NCI-H510A treated with DMSO at 0.1 percent for 48 hours (cell line): ENCODE results near the gene ANO9.

Experiments
- DNase-seq: peaks from one replicate; lab custom pipeline; 2025; lab: John Stamatoyannopoulos, UW

Gene ANO9

GRCh38 chr11:382081-382629, 59.7 kb downstream of the ANO9 start:
- DNase-seq, result no peak

DNA sequence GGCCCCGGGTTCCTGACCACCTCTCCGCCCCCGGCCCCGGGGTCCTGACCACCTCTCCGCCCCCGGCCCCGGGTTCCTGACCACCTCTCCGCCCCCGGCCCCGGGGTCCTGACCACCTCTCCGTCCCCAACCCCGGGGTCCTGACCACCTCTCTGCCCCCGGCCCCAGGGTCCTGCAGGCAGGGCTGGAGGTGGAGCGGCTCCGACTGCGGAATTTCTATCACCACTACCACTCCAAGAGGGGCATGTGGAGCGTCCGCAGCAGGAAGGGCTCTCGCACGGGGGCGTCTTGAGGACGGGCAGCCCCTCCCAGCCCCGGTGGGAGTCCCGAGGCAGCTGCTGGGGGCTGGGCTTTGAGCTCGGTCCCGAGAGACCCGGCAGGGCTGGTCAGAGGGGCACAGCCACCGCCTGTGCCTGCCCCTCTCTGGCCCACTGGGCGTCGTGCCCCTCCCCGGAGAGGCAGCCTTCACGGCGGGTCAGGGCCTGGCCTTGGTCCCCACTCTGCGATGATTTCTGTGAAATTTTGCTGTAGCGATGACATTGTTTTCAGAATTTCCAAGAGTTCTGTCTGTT, 60.2 kb downstream of the ANO9 start:
- no peak for DNase-seq

DNA sequence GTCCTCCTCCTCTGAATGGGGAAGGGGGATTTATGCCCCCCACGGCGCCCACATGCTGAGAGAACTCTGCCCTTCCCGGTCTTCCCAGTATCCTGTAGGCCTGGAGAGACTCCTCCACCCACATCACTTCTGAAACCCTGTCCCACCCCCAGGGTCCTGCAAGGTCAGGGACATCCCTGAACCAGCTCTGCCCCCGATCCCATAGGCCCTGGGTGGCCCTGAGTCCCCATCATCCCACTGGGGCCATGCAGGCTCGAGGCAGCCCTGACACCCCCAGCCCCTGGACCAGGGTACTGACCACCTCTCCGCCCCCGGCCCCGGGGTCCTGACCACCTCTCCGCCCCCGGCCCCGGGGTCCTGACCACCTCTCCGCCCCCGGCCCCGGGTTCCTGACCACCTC, 60.8 kb downstream of the ANO9 start:
- no peak for DNase-seq

DNA sequence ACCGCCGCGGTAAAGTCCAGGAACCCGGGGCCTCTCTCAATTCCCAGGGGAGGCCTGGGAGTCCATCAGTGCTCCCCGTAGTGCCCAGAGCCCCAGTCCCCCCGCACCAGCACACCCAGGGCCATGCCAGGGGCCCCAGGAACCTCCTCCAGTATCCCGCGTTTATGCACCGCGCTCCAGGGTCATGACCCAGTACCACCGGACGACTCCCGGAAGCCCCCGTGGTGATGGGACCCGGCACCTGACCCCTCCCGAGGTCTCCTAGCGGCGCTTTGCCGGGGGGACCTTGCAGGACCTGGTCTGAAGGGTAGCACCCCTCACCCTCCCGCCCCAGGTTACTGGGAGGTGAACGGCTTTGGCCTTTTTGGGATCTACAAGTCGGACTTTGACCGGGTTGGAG, 61.3 kb downstream of the ANO9 start:
- DNase-seq, result no peak

DNA sequence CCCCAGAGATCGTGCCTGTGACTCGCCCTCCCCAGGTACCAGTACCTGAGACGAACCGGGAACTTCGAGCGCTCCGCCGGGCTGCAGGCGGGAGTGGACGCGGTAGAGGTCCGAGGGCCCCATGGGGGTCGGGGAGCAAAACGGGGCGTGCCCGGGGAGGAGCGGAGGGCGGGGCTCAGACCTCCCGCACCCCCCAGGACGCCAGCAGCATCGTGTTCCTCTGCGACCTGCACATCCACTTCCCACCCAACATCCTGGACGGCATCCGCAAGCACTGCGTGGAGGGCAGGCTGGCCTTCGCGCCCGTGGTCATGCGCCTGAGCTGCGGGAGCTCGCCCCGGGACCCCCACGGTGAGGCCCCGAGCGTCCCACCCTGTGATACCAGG, 61.7 kb downstream of the ANO9 start:
- DNase-seq, result no peak

DNA sequence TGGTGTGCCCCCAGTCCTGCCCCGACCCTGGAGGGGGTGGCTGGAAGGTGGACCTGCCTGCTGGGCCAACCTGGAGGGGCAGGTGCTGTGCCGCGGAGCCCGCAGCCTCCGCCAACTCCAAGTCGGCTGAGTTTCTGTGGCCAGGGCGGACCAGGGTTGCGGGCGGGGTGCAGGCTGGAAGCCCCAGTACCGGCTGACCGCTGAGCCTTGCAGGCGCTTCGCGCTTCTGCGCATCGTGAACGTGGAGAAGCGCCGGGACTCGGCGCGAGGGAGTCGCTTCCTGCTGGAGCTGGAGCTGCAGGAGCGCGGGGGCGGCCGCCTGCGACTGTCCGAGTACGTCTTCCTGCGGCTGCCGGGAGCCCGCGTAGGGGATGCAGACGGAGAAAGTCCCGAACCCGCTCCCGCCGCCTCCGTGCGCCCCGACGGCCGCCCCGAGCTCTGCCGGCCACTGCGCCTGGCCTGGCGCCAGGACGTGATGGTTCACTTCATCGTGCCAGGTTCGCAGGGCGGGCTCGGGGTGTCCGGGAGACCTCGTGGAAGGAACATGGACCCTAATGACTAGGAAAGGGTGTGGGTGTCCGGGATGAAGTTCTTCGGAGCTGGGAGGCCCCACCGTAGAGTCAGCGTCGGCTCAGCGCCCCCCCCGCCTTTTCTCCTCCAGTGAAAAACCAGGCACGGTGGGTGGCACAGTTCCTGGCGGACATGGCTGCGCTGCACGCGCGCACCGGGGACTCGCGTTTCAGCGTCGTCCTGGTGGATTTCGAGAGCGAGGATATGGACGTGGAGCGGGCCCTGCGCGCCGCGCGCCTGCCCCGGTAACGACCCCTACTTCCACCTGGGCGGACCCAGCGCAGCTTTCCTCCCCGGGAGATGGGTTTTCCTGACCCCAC, 62.4 kb downstream of the ANO9 start:
- DNase-seq, result no peak

- no peak for DNase-seq
These were observed 63.8 kb downstream of the ANO9 start for GRCh38 chr11:377883-378500.

DNA sequence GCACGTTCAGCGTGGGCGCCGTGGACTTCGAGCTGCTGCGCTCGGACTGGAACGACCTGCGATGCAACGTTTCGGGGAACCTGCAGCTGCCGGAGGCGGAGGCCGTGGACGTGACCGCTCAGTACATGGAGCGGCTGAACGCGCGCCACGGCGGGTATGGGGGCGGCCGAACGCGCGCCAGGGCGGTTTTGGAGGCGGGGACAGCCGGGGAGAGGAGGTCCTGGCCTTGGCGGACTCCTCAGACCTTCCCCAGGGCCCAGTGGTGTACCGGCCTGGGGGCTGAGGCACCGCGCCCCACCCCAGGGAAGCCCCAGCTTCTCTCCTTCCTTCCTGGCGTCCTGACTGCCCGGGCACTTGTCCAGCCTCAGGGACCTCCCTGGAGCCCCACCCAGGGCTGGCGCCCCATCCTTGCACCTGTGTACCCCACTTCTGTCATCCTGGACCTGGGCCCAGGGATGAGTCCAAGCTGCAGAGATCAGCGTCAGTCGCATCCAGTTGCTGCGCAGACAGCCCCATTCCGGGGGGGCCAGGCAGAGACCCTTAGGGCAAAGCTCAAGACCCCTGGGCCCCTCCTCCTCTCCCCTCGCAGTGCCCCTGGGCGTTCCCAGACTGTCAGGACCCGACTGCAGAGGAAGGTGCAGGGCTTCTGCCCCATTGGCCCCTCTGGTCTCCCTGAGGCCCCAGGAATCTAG, 64.5 kb downstream of the ANO9 start:
- no peak for DNase-seq

DNA sequence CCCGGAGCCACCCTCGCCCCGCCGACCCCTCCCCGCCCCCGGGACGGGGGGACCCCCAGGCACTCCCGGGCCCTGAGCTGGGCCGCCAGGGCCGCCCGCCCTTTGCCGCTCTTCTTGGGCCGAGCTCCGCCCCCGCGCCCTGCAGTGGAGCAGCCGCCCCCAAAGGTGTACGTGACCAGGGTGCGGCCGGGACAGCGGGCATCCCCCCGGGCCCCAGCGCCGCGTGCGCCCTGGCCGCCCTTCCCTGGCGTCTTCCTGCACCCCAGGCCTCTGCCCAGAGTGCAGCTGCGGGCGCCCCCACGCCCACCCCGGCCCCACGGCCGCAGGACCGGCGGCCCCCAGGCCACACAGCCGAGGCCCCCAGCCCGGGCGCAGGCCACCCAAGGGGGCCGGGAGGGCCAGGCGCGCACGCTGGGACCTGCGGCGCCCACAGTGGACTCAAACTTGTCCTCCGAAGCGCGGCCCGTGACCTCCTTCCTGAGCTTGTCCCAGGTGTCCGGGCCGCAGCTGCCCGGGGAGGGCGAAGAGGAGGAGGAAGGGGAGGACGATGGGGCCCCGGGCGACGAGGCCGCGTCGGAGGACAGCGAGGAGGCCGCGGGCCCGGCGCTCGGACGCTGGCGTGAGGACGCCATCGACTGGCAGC, 65.2 kb downstream of the ANO9 start:
- no peak for DNase-seq

- DNase-seq, result no peak
These were observed 66.5 kb downstream of the ANO9 start for GRCh38 chr11:375065-376025.

DNA sequence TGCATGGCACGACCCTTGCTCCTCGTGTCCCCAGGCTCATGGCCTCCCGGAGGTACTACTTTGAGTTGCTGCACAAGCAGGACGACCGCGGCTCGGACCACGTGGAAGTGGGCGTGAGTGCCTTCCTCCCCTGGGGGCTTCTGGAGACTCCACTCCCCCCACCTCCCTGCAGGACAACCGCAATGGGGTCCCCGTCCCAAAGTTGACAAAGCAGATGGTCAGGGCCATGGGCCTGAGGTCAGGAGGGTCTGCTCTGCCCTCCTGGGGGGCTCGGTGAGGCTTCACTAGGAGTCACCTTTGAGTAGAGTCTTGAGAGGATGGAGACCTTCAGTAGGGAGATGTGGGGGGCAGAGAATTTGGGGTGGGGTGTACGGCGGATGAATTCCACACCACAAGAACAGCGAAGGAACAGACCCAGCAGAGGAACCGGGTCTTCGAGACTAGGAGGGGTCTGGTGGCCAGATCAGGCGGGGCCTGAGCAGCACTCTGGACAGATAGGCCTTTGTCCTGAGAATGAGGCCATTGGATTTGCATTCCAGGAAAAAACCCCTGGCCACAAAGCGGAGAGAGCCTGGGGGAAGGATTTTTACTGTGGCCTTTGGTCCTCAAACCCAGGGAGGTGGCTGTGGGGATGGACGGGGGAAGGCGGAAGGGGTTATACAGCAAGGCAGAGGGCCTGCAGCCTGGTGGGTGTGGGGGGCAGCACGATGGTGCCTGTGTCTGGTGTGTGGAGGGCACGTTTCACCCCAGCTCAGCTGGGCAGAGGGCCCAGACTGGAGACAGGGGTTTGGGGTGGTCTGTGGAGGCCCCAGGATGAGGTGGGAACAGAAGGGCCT, 67.9 kb downstream of the ANO9 start:
- DNase-seq, result no peak

- no peak for DNase-seq
These were observed 68.7 kb downstream of the ANO9 start for GRCh38 chr11:372809-373715.

- no peak for DNase-seq
These were observed 69.9 kb downstream of the ANO9 start for GRCh38 chr11:371716-372590.

GRCh38 chr11:371051-371450, 70.8 kb downstream of the ANO9 start:
- DNase-seq, result no peak

DNA sequence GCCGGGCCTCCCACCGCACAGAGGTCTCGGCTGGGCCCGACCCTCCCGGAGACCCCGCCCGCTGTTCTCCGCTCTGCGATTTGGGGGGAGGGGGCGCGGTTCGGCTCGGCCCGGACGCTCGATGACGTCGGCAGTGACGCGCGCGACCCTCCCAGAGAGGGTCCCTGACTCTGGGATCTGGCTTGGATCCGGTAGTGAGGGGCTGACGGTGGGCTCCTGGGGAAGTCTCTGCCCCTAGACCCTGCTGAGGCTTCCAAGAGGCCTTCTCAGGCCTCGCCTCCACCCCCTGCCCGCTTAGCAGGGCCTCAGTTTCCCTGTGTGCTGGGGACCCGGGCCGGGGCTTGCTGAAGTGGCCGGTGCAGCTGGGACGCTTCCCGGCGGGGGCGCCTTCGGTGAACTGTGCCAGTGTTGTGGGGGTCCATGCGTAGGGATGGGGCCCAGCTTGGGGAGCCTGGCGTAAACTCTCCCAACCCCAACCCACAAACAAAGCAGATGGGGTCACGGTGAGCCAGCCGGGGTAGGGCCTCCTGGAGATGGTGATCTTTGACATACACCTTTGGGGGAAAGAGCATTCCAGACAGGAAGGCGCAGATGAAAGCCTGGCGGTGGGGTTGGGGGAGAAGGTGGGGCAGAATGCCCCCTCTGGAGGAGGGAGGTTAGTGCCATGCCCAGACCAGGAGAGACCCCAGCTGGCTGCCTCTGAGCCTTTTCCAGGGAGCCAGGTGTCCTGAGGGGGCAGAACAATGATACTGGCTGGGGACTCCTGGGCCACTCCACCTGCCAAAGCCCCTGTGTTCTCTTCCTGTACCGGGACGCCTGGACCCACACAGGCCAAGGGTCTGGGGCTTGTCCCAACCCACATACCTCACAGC, 71.5 kb downstream of the ANO9 start:
- no peak for DNase-seq

DNA sequence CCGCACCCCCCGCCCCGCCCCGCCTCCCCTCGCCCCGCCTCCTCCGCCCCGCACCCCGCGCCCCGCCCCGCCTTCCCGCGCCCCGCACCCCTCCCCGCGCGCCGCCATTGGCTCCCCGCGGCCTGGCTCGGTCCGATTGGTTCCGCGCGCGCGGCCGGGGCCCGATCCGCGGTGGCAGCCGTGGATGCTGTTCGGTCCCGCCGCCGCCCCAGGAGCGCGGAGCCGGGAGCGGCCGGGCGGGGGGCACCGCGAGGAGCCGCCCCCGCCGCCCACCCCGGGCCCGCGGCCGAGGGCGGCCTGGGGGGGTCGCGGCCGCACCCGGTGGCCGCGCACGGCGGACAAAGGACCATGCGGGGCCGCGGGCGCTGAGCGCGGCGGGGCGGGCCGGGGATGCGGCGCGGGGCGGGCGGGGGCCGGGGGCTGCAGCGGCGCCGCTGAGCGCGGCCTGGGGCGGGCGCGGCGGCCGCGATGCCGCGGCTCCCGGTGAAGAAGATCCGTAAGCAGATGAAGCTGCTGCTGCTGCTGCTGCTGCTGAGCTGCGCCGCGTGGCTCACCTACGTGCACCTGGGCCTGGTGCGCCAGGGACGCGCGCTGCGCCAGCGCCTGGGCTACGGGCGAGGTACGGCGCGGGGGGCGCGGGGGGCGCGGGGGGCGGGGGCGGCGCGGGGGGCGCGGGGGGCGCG, 72.3 kb downstream of the ANO9 start, which contains the start of gene B4GALNT4:
B4GALNT4 (plus strand) TSS at position 164 of the 683 bp plus-strand sequence; CDS start at position 469, 305 bp downstream.
- no peak for DNase-seq
